T47D (cell line): ENCODE results near the gene GCNT2.
"Not testable (repeated sequence)": the region's sequence is repeated elsewhere in the genome, so short reads cannot be mapped to it uniquely, and the experiment has no call there.

Source experiments
- DNase-seq, 2 experiments: peaks; one replicate each; pipeline versions ENCODE4 v3.0.0 to v3.0.0-alpha.2; 2011 to 2012; ENCODE audit warnings: low read depth in 1 of 2, low spot score in 1 of 2
- JUND ChIP-seq: IDR thresholded peaks from 2 replicates; pipeline ENCODE4 v1.6.1; 2012; ENCODE audit warnings: low read depth
- in situ Hi-C: cut with HindIII; loops from 2 replicates; pipeline ENCODE4 v1.10.0; 2016; ENCODE audit warnings: low sequenced_read_pairs, low pct_unique_long_range_greater_than_20kb

Gene GCNT2

GRCh38 chr6:10520468-10520867, 683 bp upstream of the GCNT2 start:
- in situ Hi-C loops, result no loop called here
- TF ChIP-seq JUND, result no peak
- peak in 1 of 2 experiments; percentile 17 for DNase-seq

DNA sequence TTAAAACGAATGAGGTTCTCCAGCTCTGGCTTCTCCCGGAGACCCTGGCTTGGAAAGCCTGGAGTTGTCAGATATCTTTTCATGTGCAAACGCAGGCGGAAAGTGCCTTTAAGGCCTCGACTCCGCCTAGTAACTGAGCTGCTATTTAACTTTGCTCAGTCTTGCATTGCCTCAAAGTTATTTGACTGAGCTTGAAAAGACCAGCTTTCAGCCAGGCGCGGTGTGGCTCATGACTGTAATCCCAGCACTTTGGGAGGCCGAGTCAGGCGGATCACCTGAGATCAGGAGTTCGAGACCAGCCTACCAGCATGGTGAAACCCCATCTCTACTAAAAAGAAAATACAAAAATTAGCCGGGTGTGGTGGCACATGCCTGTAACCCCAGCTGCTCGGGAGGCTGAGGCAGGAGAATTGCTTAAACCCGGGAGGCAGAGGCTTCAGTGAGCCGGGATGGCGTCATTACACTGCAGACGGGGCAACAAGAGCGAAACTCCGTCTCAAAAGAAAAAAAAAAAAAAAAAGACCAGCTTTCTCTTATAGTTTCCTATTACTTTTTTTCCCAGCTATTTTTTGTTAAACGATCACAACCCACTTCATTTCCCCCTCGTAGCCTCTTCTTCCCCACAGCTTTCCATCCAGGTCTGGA, 1.9 kb downstream of the GCNT2 start:
- no peak for DNase-seq
- TF ChIP-seq JUND, result no peak
- in situ Hi-C loops, result no loop called here

DNA sequence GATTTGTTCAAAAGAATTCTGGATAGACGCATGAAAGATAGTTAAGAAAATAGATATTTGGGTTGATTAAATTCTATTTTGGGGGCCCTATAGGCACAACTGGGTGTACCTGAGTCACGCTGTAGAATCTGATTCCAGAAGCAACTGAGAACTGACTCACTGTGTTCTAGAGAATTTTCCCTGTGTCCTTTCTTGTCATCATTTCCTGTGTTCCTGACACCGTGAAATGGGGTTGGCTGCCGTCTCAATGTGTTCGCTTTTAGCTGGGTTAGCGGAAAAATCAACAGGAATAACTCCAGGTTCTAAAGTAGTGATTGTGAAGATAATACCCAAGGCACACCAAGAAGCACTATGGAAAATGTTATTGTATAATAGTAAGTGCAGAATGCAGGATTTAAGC, 5.0 kb downstream of the GCNT2 start:
- in situ Hi-C loops, result no loop called here
- DNase-seq, result no peak
- no peak for TF ChIP-seq JUND

- TF ChIP-seq JUND, result no peak
- peak in 1 of 2 experiments; percentile 15 for DNase-seq
- in situ Hi-C loops, result no loop called here
Measured at GRCh38 chr6:10528158-10528981, 7.2 kb downstream of the GCNT2 start.

- TF ChIP-seq JUND, result no peak
- no peak for DNase-seq
- in situ Hi-C loops, result no loop called here
Measured at GRCh38 chr6:10529231-10529801, 8.2 kb downstream of the GCNT2 start.

GRCh38 chr6:10529828-10530374, 8.8 kb downstream of the GCNT2 start:
- in situ Hi-C loops, DNase-seq: not testable (repeated sequence)

GRCh38 chr6:10531503-10531902, 10.4 kb downstream of the GCNT2 start:
- in situ Hi-C loops, result no loop called here
- no peak for TF ChIP-seq JUND
- DNase-seq, result no peak

DNA sequence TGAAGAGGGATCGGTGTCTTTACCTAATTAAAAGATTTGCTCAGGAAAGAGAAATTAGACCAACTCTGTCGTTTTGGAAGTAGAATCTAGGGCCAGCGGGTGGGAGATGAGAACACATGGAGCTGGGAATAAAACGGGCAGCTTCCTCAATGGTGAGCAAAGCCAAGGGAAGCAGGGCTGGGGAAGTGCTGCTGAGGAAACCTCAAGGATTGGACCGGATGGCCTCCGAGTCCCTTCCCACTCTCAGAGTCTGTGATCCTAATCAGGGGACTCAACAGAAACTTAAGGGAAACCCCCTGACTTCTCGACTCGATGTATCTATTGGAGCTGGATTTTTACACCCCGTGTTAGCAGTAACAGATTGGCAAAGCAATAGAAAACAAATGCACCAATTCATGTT, 10.8 kb downstream of the GCNT2 start:
- TF ChIP-seq JUND, result no peak
- DNase-seq, result no peak
- in situ Hi-C loops, result no loop called here

GRCh38 chr6:10532392-10532791, 11.2 kb downstream of the GCNT2 start:
- TF ChIP-seq JUND, result no peak
- in situ Hi-C loops, result no loop called here
- DNase-seq, result no peak

DNA sequence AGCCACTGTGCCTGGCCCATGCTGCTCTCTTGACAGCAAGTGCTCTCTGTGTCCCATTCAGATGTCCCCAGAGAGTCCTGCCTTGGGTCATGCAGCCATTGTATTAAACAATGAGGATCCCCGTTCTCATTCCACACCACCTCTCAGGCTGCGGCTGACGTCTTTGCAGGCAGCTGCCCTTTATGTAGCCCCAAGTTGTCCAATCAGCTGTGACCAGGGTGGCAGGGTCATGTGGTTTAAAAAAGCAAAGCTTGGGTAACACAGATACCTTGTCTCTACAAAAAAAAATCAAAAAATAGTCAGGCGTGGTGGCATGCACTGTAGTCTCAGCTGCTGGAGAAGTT, 13.2 kb downstream of the GCNT2 start:
- TF ChIP-seq JUND, result no peak
- in situ Hi-C loops, result no loop called here

GRCh38 chr6:10535193-10535592, 14.0 kb downstream of the GCNT2 start:
- TF ChIP-seq JUND, result no peak
- in situ Hi-C loops, result no loop called here
- no peak for DNase-seq

More for the DNA sequence above, 13.2 kb downstream of the GCNT2 start:
- no peak for DNase-seq

DNA sequence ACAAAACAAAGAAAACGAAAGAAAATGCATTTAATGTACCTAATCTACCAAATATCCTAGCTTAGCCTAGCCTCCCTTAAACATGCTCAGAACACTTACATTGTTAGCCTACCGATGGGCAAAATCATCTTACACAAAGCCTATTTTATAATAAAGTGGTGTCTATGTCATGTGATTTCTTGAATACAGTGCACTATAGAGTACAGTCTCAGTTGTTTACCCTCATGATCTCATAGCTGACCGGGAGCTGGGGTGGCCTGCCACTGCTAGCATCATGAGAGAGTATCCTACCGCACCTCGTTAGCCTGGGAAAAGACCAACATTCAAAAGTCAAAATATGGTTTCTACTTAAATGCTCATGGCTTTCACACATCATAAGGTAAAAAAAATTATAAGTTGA, 16.6 kb downstream of the GCNT2 start:
- DNase-seq, result no peak
- in situ Hi-C loops, result no loop called here
- no peak for TF ChIP-seq JUND
